ENCODE measurements around the gene RNF34.
"Not testable (repeated sequence)": the region's sequence is repeated elsewhere in the genome, so short reads cannot be mapped to it uniquely, and the experiment has no call there.

Gene RNF34

GRCh38 chr12:121374945-121375584, 24.9 kb upstream of the RNF34 start:
- not testable (repeated sequence) for ATAC-seq

- no peak for ATAC-seq
- TF ChIP-seq ZFP30 (CRISPR knock-in tag; IDR thresholded peaks at IDR 0.05) (no peak), CREB5 (CRISPR knock-in tag; IDR thresholded peaks at IDR 0.05; ENCODE audit: low read depth) (no peak), ARNTL (CRISPR knock-in tag; IDR thresholded peaks at IDR 0.05; ENCODE audit: borderline replicate concordance, low read depth) (no peak), PATZ1 (CRISPR knock-in tag; IDR thresholded peaks at IDR 0.05; ENCODE audit: borderline replicate concordance) (no peak), ESRRG (CRISPR knock-in tag; IDR thresholded peaks at IDR 0.05) (no peak)
These were observed 22.9 kb upstream of the RNF34 start for GRCh38 chr12:121376754-121377697.

GRCh38 chr12:121378736-121379135, 21.2 kb upstream of the RNF34 start:
- TF ChIP-seq ZFP30 (CRISPR knock-in tag; IDR thresholded peaks at IDR 0.05) (no peak), SNAI2 (CRISPR knock-in tag; IDR thresholded peaks at IDR 0.05) (no peak), ARNTL (CRISPR knock-in tag; IDR thresholded peaks at IDR 0.05; ENCODE audit: borderline replicate concordance, low read depth) (no peak)
- ATAC-seq, result no peak

GRCh38 chr12:121379945-121380344, 20.0 kb upstream of the RNF34 start:
- no peak for TF ChIP-seq PATZ1 (CRISPR knock-in tag; IDR thresholded peaks at IDR 0.05; ENCODE audit: borderline replicate concordance)
- TF ChIP-seq GLIS3 (CRISPR knock-in tag; IDR thresholded peaks at IDR 0.05), result no peak
- no peak for TF ChIP-seq ESRRG (CRISPR knock-in tag; IDR thresholded peaks at IDR 0.05)
- TF ChIP-seq CREB5 (CRISPR knock-in tag; IDR thresholded peaks at IDR 0.05; ENCODE audit: low read depth), result no peak
- TF ChIP-seq RARB (CRISPR knock-in tag; IDR thresholded peaks at IDR 0.05), result no peak
- no peak for TF ChIP-seq TCF4 (CRISPR knock-in tag; IDR thresholded peaks at IDR 0.05; ENCODE audit: borderline replicate concordance)
- no peak for TF ChIP-seq CSDC2 (CRISPR knock-in tag; IDR thresholded peaks at IDR 0.05)
- no peak for TF ChIP-seq ZFP3 (CRISPR knock-in tag; IDR thresholded peaks at IDR 0.05)
- no peak for TF ChIP-seq POU6F1 (CRISPR knock-in tag; IDR thresholded peaks at IDR 0.05; ENCODE audit: borderline replicate concordance, low read depth)
- TF ChIP-seq TSHZ2 (CRISPR knock-in tag; IDR thresholded peaks at IDR 0.05), result no peak
- no peak for TF ChIP-seq ARNTL (CRISPR knock-in tag; IDR thresholded peaks at IDR 0.05; ENCODE audit: borderline replicate concordance, low read depth)
- no peak for TF ChIP-seq SNAI2 (CRISPR knock-in tag; IDR thresholded peaks at IDR 0.05)
- no peak for TF ChIP-seq ZNF70 (CRISPR knock-in tag; IDR thresholded peaks at IDR 0.05)
- TF ChIP-seq ZC3H10 (CRISPR knock-in tag; IDR thresholded peaks at IDR 0.05), result no peak
- TF ChIP-seq PPARA (CRISPR knock-in tag; IDR thresholded peaks at IDR 0.05; ENCODE audit: borderline replicate concordance), result no peak
- TF ChIP-seq ZNF8 (CRISPR knock-in tag; IDR thresholded peaks at IDR 0.05), result no peak
- no peak for TF ChIP-seq ZFP30 (CRISPR knock-in tag; IDR thresholded peaks at IDR 0.05)
- no peak for TF ChIP-seq BACH2 (CRISPR knock-in tag; IDR thresholded peaks at IDR 0.05; ENCODE audit: borderline replicate concordance)
- no peak for ATAC-seq

Data from SK-N-SH treated with all-trans-retinoic acid at 6 μM for 48 hours (cell line).